Stimulated activated naive CD8-positive, alpha-beta T cell treated with anti-CD3 and anti-CD28 coated beads, Interleukin-15, amount 100 ng/mL, for 72 hours (primary cell): ENCODE results near the gene TALDO1.
A peak's percentile ranks its signal among the peaks of the same experiment; 100 is the strongest.

ENCODE experiments used
- ATAC-seq: fragments of 150-1000 bp; cut with Tn5 transposase; 2 replicates; pipeline ENCODE4 v1.10.0; 2021; ENCODE audit warnings: mild to moderate bottlenecking, moderate library complexity
- DNase-seq, 2 donors: peaks; one replicate each; pipeline ENCODE4 v3.0.0; 2021 to 2022
- H3K27ac Mint-ChIP-seq, 2 donors: one replicate each; pipeline ENCODE4 v1.8.0; 2022; ENCODE audit warnings: mild to moderate bottlenecking in 2 of 2, mixed read lengths in 2 of 2, moderate library complexity in 2 of 2
- H3K27me3 Mint-ChIP-seq: one replicate; pipeline ENCODE4 v1.8.0; 2022; ENCODE audit warnings: mixed read lengths
- H3K4me1 Mint-ChIP-seq: one replicate; pipeline ENCODE4 v1.8.0; 2022; ENCODE audit warnings: mild to moderate bottlenecking, mixed read lengths
- H3K4me3 Mint-ChIP-seq, 2 donors: one replicate each; pipeline ENCODE4 v1.8.0; 2022; ENCODE audit warnings: mild to moderate bottlenecking in 2 of 2, mixed read lengths in 2 of 2, moderate library complexity in 1 of 2
- H3K9me3 Mint-ChIP-seq, 2 donors: one replicate each; pipeline ENCODE4 v1.8.0; 2022; ENCODE audit warnings: mixed read lengths in 2 of 2

The TALDO1 gene

GRCh38 chr11:706957-707816 lies 40.1 kb upstream of the TALDO1 start:
- H3K4me3 Mint-ChIP-seq: peak overlapping the region; percentile 42 to 71

DNA sequence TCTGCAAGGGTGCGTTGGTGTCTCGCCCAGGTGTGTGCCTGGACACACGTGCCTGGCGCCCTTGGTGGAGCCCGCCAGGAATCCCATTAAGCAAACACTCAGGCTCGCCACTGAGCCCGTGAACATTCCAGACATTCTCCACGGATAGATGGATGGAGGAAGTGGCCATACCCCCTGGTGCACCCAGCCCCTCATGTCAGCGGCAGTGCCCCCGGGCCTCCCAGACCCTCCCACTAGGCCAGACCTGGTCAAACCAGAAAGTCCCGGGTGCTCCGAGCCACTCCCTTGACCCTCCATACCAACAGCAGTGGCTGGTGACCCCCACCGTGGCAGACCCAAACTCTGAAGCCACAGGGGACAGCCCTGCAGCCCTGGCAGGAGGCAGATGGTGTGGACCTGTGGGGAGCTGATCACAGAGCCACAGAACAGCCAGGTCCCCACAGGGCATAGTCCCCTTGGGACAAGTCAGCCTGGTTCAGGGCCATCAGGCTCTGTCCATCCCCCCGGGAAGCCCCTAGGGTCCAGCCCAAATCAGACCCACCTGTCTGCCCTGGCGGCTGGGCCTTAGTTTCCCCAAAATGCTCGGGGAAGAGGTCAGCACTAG lies 39.3 kb upstream of the TALDO1 start:
- Mint-ChIP-seq H3K27me3 (peaks cover 50% of the 10 kb centered on the region), H3K4me1 (peaks cover 35% of the 10 kb centered on the region), H3K9me3 (no peaks in the 10 kb centered on the region), H3K4me3 (no peak overlapping the region), H3K27ac (peak overlapping the region in 1 of 2 donors; percentile 27)
- DNase-seq: no peak
- no peak for ATAC-seq

More at GRCh38 chr11:706957-707816, 40.1 kb upstream of the TALDO1 start:
- no peak for DNase-seq
- Mint-ChIP-seq H3K9me3 (no peaks in the 10 kb centered on the region), H3K27me3 (peaks cover 50% of the 10 kb centered on the region), H3K27ac (peak overlapping the region in 1 of 2 donors; percentile 27), H3K4me1 (peaks cover 40% of the 10 kb centered on the region)
- ATAC-seq: peak; percentile 20

- Mint-ChIP-seq H3K4me1 (peaks cover 33% of the 10 kb centered on the region), H3K27me3 (peaks cover 51% of the 10 kb centered on the region), H3K4me3 (no peak overlapping the region), H3K27ac (no peak overlapping the region), H3K9me3 (no peaks in the 10 kb centered on the region)
- DNase-seq (no peak), ATAC-seq (no peak)
Measured at GRCh38 chr11:708511-708910, 38.8 kb upstream of the TALDO1 start.

- no peak for ATAC-seq
Measured at GRCh38 chr11:709109-709997, 37.9 kb upstream of the TALDO1 start.

DNA sequence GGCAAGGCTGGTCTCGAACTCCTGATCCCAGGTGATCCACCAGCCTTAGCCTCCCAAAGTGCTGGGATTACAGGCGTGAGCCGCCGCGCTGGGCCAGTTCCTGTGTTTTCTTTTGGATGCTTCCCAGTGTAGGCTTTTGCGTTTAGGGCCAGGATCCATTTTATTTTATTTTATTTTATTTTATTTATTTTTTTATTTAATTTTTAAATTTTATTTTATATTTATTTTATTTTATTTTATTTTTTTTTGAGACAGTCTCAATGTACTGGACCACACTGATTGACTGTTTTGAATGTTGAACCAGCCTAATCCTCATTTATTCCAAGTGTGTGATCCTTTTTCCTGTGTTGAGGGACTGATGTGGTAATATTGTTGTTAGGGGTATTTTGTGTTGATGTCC lies 32.8 kb upstream of the TALDO1 start:
- Mint-ChIP-seq H3K27me3 (peaks cover 48% of the 10 kb centered on the region), H3K4me1 (peaks cover 14% of the 10 kb centered on the region), H3K4me3 (no peak overlapping the region), H3K9me3 (peaks cover 4 to 12% of the 10 kb centered on the region in 2 donors), H3K27ac (no peak overlapping the region)
- no peak for ATAC-seq
- no peak for DNase-seq

More at GRCh38 chr11:709109-709997, 37.9 kb upstream of the TALDO1 start:
- peaks cover 33% of the 10 kb centered on the region for H3K4me1 Mint-ChIP-seq
- H3K9me3 Mint-ChIP-seq: peaks cover 0 to under 1% of the 10 kb centered on the region in 2 donors
- H3K27ac Mint-ChIP-seq: no peak overlapping the region
- DNase-seq: no peak
- H3K27me3 Mint-ChIP-seq: peaks cover 60% of the 10 kb centered on the region
- H3K4me3 Mint-ChIP-seq: no peak overlapping the region

DNA sequence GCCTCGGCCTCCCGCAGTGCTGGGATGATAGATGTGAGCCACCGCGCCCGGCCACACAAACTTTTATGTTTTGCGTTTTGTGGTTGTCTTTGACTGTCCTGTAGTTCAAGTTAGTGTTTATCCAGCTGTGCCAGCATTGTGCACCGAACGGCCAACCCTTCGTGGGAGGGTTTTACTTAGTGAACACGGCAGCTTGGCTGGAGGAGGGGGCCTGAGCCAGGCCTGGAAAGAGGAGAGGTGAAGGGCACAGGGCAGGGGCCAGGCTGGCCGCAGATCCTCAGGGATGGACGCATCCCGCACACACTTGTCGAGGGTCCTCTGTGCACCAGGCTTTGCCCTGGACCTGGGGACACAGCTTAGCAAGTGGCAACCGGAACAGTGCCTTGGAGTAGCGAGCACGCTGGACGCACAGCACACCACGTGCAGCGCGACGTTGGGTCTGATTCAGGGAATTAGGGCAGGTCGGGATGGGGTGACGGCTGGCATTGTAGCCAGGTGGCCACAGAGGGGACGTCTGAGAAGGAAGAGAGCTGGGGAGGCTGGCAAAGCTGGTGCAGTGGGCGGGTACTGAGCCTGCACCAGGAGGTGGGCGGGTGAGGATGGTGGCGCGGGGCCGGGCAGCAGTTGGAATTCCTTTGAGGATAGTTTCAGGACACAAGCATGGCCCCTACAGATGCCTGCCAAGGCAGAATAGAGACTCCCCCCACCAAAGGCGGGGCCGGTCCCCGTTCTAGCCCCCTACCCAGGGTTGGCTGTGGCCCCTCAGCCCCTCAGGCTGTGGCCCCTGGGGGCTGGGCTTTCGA lies 27.8 kb upstream of the TALDO1 start:
- no peak for DNase-seq
- H3K4me3 Mint-ChIP-seq: peak overlapping the region; percentile 22 to 75
- no peak overlapping the region for H3K27ac Mint-ChIP-seq
- ATAC-seq: no peak
- peaks cover 33% of the 10 kb centered on the region for H3K4me1 Mint-ChIP-seq
- H3K27me3 Mint-ChIP-seq: peaks cover 56% of the 10 kb centered on the region
- H3K9me3 Mint-ChIP-seq: peaks cover 4 to 11% of the 10 kb centered on the region in 2 donors

DNA sequence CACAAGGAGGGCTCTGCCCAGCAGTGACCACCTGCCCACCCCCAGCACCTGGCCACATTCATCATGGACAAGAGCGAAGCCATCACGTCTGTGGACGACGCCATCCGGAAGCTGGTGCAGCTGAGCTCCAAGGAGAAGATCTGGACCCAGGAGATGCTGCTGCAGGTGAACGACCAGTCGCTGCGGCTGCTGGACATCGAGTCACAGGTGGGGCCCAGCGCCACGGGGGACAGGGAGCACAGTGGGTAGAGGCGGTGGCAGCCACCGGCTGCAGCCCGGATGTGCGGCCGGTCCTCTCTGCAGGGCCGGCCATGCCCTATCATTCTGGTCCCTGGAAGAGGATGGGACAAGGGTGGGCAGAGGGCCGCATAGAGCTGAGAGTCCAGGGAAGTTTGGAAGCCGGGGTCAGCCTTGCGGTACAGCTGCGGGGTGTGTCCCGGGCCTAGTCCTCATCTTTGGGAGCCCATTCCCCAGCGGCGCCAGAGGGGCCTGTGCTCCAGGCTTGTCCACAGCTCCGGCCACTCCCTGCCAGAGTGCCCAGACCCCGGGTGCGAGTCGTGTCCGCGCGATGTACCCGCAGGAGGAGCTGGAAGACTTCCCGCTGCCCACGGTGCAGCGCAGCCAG lies 27.1 kb upstream of the TALDO1 start:
- H3K4me1 Mint-ChIP-seq: peaks cover 41% of the 10 kb centered on the region
- DNase-seq (no peak), ATAC-seq (no peak)
- H3K4me3 Mint-ChIP-seq: peak overlapping the region; percentile 29 to 75
- peaks cover 0 to 4% of the 10 kb centered on the region in 2 donors for H3K9me3 Mint-ChIP-seq
- no peak overlapping the region for H3K27ac Mint-ChIP-seq
- peaks cover 57% of the 10 kb centered on the region for H3K27me3 Mint-ChIP-seq

DNA sequence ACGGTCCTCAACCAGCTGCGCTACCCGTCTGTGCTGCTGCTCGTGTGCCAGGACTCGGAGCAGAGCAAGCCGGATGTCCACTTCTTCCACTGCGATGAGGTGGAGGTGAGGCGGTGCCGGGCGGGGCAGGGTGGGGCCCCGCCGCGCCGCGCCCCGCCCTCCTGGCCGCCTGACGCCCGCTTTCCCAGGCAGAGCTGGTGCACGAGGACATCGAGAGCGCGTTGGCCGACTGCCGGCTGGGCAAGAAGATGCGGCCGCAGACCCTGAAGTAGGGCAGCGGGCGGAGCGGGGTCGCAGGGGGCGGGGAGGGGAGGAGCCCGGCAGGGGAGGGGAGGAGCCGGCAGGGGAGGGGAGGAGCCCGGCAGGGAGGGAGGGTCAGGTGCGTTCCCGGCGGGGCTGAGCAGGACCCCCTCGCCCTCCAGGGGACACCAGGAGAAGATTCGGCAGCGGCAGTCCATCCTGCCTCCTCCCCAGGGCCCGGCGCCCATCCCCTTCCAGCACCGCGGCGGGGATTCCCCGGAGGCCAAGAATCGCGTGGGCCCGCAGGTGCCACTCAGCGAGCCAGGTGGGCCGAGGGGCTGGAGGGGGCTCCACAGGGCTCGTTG lies 26.5 kb upstream of the TALDO1 start:
- Mint-ChIP-seq H3K9me3 (no peaks in the 10 kb centered on the region), H3K4me1 (peaks cover 45% of the 10 kb centered on the region), H3K27me3 (peaks cover 60% of the 10 kb centered on the region), H3K4me3 (peak overlapping the region; percentile 29 to 75), H3K27ac (no peak overlapping the region)
- ATAC-seq (peak; percentile 61), DNase-seq (peak in 1 of 2 donors; percentile 70)

GRCh38 chr11:721247-721740 lies 26.0 kb upstream of the TALDO1 start:
- Mint-ChIP-seq H3K9me3 (no peaks in the 10 kb centered on the region), H3K27ac (no peak overlapping the region), H3K27me3 (peaks cover 60% of the 10 kb centered on the region), H3K4me3 (peak overlapping the region; percentile 26 to 75), H3K4me1 (peaks cover 45% of the 10 kb centered on the region)
- DNase-seq: no peak
- ATAC-seq: no peak

DNA sequence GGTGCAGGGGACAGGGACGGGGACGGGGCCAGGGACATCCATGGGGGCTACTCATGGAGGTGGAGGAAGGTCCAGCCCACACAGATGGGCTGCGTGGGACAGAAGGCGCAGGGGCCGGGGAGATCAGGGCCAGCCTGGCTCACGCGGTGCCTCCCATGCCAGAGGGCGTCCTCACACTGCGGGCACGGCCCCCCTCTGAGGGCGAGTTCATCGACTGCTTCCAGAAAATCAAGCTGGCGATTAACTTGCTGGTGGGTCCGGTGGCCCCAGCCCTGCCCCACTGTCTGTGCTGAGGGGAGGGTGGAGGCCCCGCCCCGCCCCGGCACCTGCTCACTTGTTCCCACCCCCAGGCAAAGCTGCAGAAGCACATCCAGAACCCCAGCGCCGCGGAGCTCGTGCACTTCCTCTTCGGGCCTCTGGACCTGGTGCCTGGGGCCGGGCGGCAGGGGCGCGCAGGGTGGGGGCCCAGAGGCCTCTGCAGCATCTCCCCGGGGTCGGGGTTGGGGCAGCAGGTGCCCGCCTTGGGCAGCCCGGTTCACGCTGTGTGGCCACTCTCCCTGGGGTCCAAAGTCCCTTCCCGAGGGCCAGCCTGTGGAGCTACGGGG lies 25.4 kb upstream of the TALDO1 start:
- Mint-ChIP-seq H3K27me3 (peaks cover 60% of the 10 kb centered on the region), H3K9me3 (no peaks in the 10 kb centered on the region), H3K4me3 (peak overlapping the region; percentile 35 to 75), H3K27ac (no peak overlapping the region), H3K4me1 (peaks cover 49% of the 10 kb centered on the region)
- DNase-seq: peak; percentile 48 to 57
- peak; percentile 32 for ATAC-seq

DNA sequence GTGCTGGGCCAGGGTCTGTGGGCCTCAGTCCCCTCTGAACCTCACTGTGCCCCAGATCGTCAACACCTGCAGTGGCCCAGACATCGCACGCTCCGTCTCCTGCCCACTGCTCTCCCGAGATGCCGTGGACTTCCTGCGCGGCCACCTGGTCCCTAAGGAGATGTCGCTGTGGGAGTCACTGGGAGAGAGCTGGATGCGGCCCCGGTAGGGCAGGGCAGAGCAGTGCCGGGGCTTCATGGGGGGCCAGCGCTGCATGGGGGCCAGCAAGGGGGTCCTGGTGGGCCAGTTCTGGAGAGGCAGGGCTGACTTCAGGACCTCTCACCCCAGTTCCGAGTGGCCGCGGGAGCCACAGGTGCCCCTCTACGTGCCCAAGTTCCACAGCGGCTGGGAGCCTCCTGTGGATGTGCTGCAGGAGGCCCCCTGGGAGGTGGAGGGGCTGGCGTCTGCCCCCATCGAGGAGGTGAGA lies 24.9 kb upstream of the TALDO1 start:
- DNase-seq (no peak), ATAC-seq (no peak)
- H3K4me1 Mint-ChIP-seq: peaks cover 55% of the 10 kb centered on the region
- H3K27ac Mint-ChIP-seq: no peak overlapping the region
- H3K27me3 Mint-ChIP-seq: peaks cover 60% of the 10 kb centered on the region
- H3K4me3 Mint-ChIP-seq: peak overlapping the region; percentile 19 to 75
- no peaks in the 10 kb centered on the region for H3K9me3 Mint-ChIP-seq

GRCh38 chr11:723120-723883 lies 24.0 kb upstream of the TALDO1 start:
- H3K9me3 Mint-ChIP-seq: no peaks in the 10 kb centered on the region

More at GRCh38 chr11:723120-723883, 24.0 kb upstream of the TALDO1 start:
- DNase-seq (peak in 1 of 2 donors; percentile 55), ATAC-seq (peak; percentile 45)
- Mint-ChIP-seq H3K27ac (no peak overlapping the region), H3K4me3 (peak overlapping the region; percentile 67 to 81), H3K4me1 (peaks cover 62% of the 10 kb centered on the region), H3K27me3 (peaks cover 60% of the 10 kb centered on the region)
